HCT116 (cell line): ENCODE measurements around the gene NECAP2.

Experiments used
- CEBPB ChIP-seq: IDR thresholded peaks from 2 replicates; pipeline ENCODE4 v1.6.1; 2012; ENCODE audit warnings: low read depth
- CTCF ChIP-seq, 3 experiments: fragments of 200-600 bp in 1 of 3; sonication (generic) in 1 of 3; IDR thresholded peaks in 2 of 3; conservative IDR thresholded peaks in 1 of 3; 2 replicates each; pipeline ENCODE4 v1.5.1; 2012 to 2017; ENCODE audit warnings: low read depth in 2 of 3, low read length in 2 of 3, antibody characterized with exemption in 1 of 3, borderline replicate concordance in 1 of 3, control low read depth in 1 of 3, mild to moderate bottlenecking in 1 of 3, mixed read lengths in 1 of 3, mixed run types in 1 of 3, moderate library complexity in 1 of 3; ENCODE audit not compliant: insufficient read depth in 1 of 3
- ELF1 ChIP-seq: IDR thresholded peaks from 2 replicates; pipeline ENCODE4 v1.6.1; 2012; ENCODE audit warnings: low read depth, borderline replicate concordance
- EZH2 ChIP-seq: fragments of 200-600 bp; sonication (generic); IDR thresholded peaks from 2 replicates; pipeline ENCODE4 v1.6.1; 2017; ENCODE audit warnings: antibody characterized with exemption, mixed run types
- EZH2phosphoT487 ChIP-seq: fragments of 200-600 bp; IDR thresholded peaks from 2 replicates; pipeline ENCODE4 v1.6.1; 2018; ENCODE audit warnings: antibody characterized with exemption, borderline replicate concordance
- RAD21 ChIP-seq: IDR thresholded peaks from 2 replicates; pipeline ENCODE4 v1.6.1; 2012; ENCODE audit warnings: low read depth, mild to moderate bottlenecking

GRCh38 chr1:16462773-16463330 is 22.3 kb downstream of the NECAP2 start:
- no peak for TF ChIP-seq CTCF (IDR thresholded peaks at IDR 0.05 in 2 of 3, conservative IDR thresholded peaks at IDR 0.05 in 1 of 3; ENCODE audit: borderline replicate concordance in 1 of 3, insufficient read depth in 1 of 3, low read depth in 2 of 3, low read length in 2 of 3)
- no peak for TF ChIP-seq CEBPB
- no peak for TF ChIP-seq RAD21
- TF ChIP-seq EZH2: no peak
- TF ChIP-seq ELF1: no peak
- no peak for TF ChIP-seq EZH2phosphoT487
